ENCODE measurements around the gene GID8. TPM values are rescaled to one million over a fixed set of nuclear protein-coding genes. Genes with fewer than 3 reads are reported as not detected.

GID8 gene
- total and polyA plus RNA-seq, 2 of the 13 experiments (the other 11 are each of a cell fraction or from before 2014, with no cell fraction given) = 39.6 to 59.8 TPM

DNA sequence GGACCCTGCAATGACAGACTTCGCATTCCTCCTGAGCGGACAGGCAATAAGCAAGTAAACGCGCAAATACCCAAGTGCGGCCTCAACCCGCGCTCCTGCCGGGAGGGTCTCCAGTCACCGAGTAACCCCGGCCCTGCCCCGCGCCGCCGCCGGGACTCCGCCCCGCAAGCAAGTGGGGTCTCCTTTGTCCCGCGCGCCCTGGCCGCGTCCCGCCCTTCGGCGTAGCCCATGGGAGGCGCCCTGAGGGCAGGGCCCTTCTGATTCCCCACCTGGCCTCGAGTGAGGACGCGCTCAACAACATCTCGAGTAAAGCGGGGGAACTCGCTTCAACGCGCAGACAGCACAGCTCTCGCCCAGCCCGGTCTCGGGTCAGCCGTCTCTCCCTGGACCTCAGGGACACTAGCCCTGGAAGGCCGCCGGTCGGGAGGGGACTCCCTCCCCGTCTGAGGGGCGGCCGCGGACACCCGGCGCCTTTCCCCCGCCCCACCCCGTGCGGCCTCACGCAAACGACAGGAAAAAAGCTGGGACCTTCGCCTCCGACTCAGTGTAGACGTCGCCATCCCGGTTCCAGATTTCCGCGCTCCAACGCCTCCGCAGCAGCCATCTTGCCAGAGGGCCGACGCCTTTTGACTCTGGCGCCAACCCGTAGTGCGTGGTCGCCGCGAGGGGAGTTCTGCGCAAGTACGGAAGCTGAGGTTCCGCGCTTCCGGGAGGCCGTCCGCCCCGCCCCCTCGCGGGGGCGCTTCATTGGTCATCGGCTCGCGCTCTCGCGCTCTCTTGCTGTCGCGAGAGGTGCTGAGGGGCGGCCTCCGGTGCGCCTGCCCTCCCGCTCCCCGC, 461 bp upstream of the GID8 start (continued):
- TF ChIP-seq ZNF598 (CRISPR knock-in tag; IDR thresholded peaks at IDR 0.05; ENCODE audit: borderline replicate concordance) (peak; percentile 90; the same call in 1 of the 2 replicates), TMF1 (CRISPR knock-in tag; IDR thresholded peaks at IDR 0.05; ENCODE audit: low read depth) (peak; percentile 91; the same call in 1 of the 2 replicates), SRSF9 (IDR thresholded peaks at IDR 0.05; ENCODE audit: borderline replicate concordance, insufficient read depth, low read depth, low read length, poor library complexity, severe bottlenecking) (no peak), KDM5B (CRISPR knock-in tag; IDR thresholded peaks at IDR 0.05; ENCODE audit: borderline replicate concordance) (peak; percentile 98), ZFP82 (CRISPR knock-in tag; IDR thresholded peaks at IDR 0.05; ENCODE audit: borderline replicate concordance) (peak; percentile 97), ZFP36L1 (CRISPR knock-in tag; IDR thresholded peaks at IDR 0.05) (no peak; the same call in 1 of the 2 replicates), ZNF34 (CRISPR knock-in tag; IDR thresholded peaks at IDR 0.05; ENCODE audit: borderline replicate concordance) (peak; percentile 98), SMARCC2 (IDR thresholded peaks at IDR 0.05) (no peak), ZNF776 (CRISPR knock-in tag; IDR thresholded peaks at IDR 0.05) (peak; percentile 86; the same call in 1 of the 2 replicates), MTERF4 (CRISPR knock-in tag; IDR thresholded peaks at IDR 0.05) (peak; percentile 83; the same call in 1 of the 2 replicates), ZNF7 (CRISPR knock-in tag; IDR thresholded peaks at IDR 0.05) (peak; percentile 75; the same call in 1 of the 2 replicates), ZNF510 (CRISPR knock-in tag; IDR thresholded peaks at IDR 0.05; ENCODE audit: low read depth) (peak; percentile 90; the same call in 1 of the 2 replicates), ZNF251 (CRISPR knock-in tag; IDR thresholded peaks at IDR 0.05) (0 out of 2 replicates have a peak, but pooled peaks have one; percentile 27), HMG20A (CRISPR knock-in tag; IDR thresholded peaks at IDR 0.05; ENCODE audit: borderline replicate concordance) (no peak; the same call in 1 of the 2 replicates), CBFB (CRISPR knock-in tag; IDR thresholded peaks at IDR 0.05) (peak; percentile 89; the same call in 1 of the 2 replicates), MXI1 (IDR thresholded peaks at IDR 0.05; ENCODE audit: borderline replicate concordance, low read depth, low read length) (peak; percentile 99), FOXC1 (CRISPR knock-in tag; IDR thresholded peaks at IDR 0.05; ENCODE audit: borderline replicate concordance) (peak; percentile 77; the same call in 1 of the 2 replicates), JARID2 (CRISPR knock-in tag; IDR thresholded peaks at IDR 0.05; ENCODE audit: insufficient replicate concordance) (peak; percentile 93), ZNF720 (CRISPR knock-in tag; IDR thresholded peaks at IDR 0.05) (no peak), ZNF746 (CRISPR knock-in tag; IDR thresholded peaks at IDR 0.05) (peak; percentile 68), HMG20B (CRISPR knock-in tag; conservative IDR thresholded peaks at IDR 0.05) (peak; percentile 72), SRY (CRISPR knock-in tag; IDR thresholded peaks at IDR 0.05) (peak; percentile 98; the same call in 1 of the 2 replicates), ETV5 (CRISPR knock-in tag; IDR thresholded peaks at IDR 0.05; ENCODE audit: borderline replicate concordance) (peak; percentile 80), CENPT (CRISPR knock-in tag; IDR thresholded peaks at IDR 0.05; ENCODE audit: low read depth) (no peak), RXRA (CRISPR knock-in tag; IDR thresholded peaks at IDR 0.05) (peak; percentile 87), CERS6 (CRISPR knock-in tag; IDR thresholded peaks at IDR 0.05) (peak; percentile 80; the same call in 1 of the 2 replicates), ELF3 (CRISPR knock-in tag; IDR thresholded peaks at IDR 0.05) (peak; percentile 94), RBM39 (IDR thresholded peaks at IDR 0.05; ENCODE audit: low read depth, low read length, poor library complexity, severe bottlenecking) (peak; percentile 93)
- TF ChIP-seq, protein P1, sequence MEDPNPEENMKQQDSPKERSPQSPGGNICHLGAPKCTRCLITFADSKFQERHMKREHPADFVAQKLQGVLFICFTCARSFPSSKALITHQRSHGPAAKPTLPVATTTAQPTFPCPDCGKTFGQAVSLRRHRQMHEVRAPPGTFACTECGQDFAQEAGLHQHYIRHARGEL (CRISPR knock-in tag; IDR thresholded peaks at IDR 0.05) = peak; percentile 42; the same call in 1 of the 2 replicates
